Fibroblast of skin of back (primary cell): ENCODE measurements around the gene TPM1. TPM values are rescaled to one million over a fixed set of nuclear protein-coding genes. Genes with fewer than 3 reads are reported as not detected.
"Not testable (repeated sequence)": the region's sequence is repeated elsewhere in the genome, so short reads cannot be mapped to it uniquely, and the experiment has no call there.

ENCODE experiments used
- DNase-seq: peaks from one replicate; pipeline ENCODE4 v3.0.0-alpha.2; 2013
- polyA plus RNA-seq, 2 experiments: library from polyadenylated mRNA; unstranded; fragments of 120-200 nt; gene quantifications; one replicate each; pipeline ENCODE4 v1.2.1, GENCODE V29; 2013; ENCODE audit not compliant: insufficient read length in 2 of 2

Gene TPM1
- polyA plus RNA-seq (2013, experiment 1 of 2; ENCODE audit: insufficient read length), result 3,153 TPM
- polyA plus RNA-seq (2013, experiment 2 of 2; ENCODE audit: insufficient read length), result 5,083 TPM

DNA sequence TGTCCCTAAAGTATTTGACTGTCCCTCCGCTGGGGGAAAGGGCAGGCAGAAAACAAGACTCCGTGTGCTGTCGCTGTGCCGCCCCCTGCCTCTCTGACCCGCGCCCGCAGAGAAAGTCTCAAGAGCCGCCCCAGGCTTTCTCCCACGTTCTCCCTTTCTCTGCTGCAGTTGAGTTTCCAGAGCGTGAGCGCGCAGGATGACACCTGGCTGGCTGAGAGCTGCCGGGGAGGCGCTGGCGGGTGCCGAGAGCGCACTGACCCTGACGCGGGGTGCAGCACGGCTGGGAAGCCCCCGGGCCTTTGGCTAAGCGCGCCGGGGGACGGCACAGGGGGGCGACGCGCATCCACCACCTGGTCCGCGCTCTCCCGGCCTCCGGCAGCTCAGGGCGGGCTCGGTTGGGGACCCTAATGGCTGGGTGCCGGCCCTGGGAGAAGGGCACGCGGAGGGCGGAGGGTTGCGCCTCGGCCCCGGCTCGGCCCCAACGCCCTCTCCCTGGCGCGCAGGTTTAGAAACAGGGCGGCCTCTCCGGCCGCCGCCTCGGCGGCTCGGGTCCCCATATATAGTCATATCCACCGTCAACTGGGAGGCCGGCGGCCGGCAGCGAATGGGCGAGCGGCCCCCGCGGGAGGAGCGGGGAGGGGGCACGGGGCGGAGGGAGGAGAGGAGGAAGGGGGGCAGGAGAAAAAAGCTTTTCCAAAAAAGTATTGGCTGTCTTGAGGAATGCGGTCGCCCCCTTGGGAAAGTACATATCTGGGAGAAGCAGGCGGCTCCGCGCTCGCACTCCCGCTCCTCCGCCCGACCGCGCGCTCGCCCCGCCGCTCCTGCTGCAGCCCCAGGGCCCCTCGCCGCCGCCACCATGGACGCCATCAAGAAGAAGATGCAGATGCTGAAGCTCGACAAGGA lies at the start of gene TPM1:
Gene TPM1 (plus strand): TSS at position 774 of the 903 bp plus-strand sequence. CDS start 83 bp downstream, at position 857.
- peak; percentile 97 for DNase-seq

DNA sequence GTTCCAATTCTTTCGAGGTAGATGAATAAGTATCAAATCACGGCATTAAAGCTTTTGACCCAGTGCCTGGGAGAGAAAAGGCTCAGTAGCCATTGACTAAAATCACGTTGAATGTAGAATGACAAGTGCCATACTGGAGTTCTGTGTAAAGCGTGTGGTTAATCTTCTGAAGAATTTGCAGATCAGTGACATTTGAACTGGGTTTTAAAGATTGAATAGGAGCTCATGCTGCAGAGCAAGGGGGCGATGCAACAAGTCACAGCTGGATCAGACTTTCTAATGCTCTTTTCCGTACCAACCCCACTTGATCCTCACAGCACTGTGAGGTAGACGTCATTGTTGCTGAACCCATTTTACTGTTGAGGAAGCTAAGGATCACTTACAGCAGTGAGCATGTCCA lies 49.5 kb upstream of the TPM1 start:
- no peak for DNase-seq

DNA sequence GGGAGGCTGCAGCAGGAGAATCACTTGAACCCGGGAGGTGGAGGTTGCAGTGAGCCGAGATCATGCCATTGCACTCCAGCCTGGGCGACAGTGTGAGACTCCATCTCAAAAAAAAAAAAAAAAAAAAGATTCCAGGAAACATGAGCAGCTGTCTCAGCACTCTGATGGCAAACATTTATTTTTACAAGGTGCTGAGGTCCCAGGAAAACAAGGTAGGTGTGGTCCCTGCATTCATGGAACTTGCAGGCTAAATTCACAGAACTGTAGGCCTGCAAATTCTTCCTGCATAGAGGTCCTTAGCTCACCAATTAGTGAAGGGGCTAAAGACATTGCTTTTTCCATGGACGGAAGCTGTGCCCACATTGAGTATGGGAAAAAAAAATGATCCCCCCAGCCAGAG lies 48.9 kb upstream of the TPM1 start:
- not testable (repeated sequence) for DNase-seq

DNA sequence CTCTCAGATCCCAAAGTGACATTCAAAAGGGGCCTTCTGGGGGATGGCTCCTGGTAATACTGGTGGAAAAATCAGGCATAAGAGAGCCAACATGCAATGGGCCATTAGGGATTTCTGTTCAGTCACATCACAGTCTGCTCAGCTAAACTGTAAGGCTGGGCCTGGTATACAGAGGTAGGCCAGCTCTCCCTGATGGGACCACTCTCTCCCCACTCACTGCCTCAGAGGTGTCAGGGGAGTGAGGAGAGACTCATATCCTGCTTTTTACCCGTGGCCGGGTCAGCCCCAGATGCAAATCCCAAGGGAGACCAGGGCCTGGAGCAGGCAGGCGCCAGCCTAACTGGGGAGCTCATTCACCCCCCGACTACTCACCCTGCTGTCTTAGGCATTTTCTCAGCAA lies 48.1 kb upstream of the TPM1 start:
- DNase-seq, result no peak

DNA sequence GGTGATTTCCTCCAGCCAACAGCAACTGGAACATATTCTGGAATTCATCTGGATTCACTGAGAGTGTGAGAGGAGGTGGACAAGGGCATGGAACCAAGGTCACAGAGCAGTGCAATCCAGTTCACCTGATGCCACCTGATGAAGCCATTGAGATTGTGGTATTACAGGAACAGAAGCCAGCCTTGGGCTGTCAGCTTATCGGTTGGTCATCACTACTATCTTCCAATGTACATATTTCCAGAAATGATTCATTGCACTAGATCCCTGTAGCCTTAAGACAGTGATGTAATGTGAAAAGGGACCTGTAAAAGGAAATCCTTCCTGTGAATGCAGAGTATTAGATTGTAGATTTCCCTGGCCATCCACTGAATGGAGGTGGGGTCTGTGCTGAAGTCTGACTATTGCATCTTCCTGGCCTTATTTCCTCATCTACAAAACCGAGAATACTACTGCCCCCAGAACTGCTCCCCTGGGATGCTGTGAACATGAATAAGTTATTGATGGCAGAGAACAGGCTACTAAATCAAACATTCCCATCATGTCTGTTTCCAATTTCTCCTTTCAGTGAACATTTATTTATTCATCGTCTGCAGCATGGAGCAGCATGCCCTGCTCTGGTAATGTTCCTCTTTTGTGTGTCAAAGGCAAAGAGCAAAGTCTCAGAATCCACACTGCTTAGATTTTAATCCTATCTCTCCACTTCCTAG lies 47.4 kb upstream of the TPM1 start:
- peak; percentile 81 for DNase-seq

DNA sequence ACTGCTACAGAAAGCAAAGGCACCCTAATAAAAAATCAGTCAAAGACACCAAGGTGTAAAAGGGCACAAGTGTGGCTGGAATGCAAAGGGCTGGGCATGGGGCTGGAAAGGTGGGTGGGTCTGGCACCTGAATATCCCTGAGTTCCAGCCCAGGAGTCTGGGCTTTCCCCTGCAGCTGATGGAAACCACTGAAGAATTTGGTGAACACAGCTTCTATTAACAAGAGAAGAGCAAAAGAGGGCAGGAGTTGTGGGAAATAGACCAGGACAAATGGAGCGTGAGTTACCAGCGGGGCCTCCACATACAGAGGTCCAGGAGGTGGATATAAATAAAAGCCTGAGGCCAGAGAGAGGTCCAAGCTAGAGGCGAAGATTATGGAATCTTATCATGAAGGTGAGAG lies 45.1 kb upstream of the TPM1 start:
- no peak for DNase-seq

DNA sequence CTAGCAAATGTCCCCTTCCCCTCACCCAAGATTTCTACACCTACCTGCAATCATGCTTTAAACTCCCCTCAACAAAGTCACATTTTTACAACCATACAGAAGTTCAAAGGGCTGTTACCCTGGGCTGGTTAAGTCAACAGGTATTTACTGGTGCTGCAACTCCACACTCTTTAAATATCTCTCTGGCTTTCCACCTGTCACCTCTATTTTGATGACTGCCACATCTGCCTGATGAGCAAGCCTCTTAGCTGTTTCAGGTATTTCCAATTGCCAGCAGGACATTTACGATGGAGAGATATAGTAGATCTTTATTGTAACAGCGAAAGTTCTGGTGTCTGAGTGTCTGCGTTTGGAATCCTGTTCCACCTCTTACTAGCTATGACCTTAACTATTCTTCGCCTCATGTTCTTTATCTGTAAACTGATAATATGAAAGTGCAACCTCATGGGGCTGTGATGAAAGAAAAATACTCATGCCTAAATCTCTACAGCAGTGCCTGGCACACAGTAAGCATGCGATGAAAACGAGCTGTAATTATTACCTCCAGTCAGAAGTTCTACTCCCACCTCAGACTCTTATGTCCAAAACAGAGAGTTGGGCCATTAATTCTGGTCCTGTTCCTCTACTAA lies 44.2 kb upstream of the TPM1 start:
- no peak for DNase-seq

DNA sequence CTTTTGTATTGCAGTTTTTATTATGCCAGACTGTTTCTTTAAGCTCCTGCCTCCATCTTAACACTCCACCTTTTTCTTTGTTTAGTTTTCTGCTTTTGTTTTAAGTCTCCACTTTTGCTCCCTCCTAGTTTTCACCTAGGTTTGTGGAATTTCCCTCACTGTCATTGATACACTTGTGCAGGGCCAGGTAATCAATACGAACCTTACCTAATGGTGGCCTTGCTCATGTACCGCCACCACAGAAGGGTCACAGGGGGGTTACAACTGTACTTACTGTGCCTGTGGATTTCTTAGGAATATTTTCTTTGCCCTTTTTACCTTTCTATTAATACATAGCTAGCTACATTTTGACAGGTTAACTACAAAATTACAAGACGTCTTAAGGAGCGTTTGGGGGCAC lies 43.4 kb upstream of the TPM1 start:
- no peak for DNase-seq

DNA sequence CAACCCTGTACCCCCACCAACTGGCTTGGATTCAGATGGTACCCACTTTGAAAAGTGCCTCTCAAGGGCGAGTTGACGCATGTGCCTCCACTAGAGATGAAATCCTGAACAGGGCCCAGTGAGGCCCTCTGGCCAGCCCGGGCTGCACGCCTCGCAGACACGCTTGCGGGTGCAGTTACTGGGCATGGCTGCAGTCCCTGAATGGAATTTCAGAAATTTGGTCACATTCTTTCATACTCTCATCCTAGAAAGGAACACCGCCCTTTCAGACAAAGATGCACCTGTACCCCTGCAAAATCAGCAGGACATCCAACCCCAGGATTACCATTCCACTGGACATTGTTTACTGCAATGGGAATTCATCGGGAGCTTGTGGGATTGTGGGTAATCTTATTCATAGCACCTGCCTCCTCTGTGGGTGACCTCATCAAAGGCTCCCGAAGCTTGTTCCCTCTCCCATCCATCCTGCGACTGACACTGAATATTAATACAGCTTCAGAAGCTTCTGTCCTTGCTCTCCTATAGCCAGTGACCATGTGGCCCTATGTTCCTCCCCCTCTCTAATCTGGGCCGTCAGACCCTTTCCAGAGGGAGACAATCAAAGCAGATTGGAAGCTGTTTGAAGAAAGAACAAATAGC lies 42.5 kb upstream of the TPM1 start:
- no peak for DNase-seq

DNA sequence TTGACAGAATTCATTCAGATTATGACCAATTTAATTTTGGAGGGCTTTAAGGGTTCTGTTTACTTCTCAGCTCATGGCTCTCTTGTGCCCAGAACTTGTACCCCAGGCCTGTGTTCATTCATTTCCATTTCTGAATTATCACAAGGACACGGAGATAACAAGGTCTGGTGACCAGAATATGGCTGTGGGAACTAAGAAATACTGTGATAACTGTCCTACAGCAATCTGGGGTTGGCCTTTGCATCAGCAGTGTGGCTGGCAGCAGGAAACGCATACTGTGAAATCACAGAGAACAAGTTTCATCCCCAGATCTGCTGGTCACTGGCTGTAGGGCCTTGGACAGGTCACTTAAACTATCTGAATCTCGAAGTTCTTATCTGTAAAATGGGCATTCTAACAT lies 41.8 kb upstream of the TPM1 start:
- no peak for DNase-seq

DNA sequence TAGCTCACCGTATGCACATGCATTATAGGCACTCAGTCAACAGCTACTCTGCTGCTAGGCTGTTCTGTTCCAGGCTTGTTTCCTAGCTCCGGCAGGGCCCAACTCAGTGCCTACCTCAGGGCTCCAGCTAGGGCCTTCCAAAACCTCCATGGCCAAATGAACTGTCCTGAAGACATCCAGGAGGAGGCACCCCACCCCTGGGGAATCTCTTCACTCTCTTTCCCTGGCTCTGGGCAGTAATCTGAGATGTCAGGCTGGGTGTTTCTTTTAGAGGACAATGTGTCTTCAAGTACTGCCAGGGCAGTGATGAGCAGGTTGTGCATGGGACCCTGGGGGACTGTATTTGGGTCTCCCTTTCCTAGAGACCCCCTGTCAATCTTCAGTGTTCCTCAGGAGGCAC lies 38.3 kb upstream of the TPM1 start:
- DNase-seq, result no peak

DNA sequence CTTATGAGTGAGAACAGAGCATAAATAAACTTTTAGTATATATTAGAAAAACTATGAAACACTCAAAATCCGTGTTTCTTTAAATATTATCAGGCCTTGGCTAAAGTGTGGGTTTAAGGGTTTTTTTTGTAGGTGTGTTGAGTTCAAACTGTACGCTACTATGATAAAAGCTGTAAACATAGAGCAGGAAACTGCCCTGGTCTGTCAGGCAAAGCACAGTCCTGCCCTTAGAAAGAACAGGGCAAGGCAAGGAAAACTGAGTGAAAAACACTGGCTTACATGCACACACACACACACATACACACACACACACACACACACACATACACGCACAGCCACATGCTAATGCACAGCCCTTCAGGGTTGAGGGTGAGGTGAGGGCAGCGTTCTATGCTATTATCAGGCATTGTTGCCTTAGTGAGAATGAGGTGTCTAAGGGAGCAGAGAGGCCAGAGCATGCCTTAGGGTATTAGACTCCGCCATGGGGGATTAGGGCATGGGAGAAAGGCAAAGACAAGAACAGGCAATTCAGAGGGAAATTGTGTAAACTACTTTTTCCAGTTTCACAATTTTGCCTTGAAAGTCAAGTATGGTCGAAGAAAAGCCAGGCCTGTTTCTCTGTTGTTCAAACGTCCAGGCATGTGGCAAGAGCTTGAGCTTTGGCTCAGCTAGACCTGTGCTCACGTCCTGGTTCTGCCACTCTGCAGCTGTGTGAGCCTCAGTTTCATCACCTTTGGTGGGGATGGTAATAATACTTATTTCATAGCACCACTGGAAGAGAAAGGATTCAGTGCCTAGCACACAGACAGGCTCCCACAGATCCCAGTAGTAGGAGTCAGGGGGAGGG lies 36.3 kb upstream of the TPM1 start:
- DNase-seq, result no peak

DNA sequence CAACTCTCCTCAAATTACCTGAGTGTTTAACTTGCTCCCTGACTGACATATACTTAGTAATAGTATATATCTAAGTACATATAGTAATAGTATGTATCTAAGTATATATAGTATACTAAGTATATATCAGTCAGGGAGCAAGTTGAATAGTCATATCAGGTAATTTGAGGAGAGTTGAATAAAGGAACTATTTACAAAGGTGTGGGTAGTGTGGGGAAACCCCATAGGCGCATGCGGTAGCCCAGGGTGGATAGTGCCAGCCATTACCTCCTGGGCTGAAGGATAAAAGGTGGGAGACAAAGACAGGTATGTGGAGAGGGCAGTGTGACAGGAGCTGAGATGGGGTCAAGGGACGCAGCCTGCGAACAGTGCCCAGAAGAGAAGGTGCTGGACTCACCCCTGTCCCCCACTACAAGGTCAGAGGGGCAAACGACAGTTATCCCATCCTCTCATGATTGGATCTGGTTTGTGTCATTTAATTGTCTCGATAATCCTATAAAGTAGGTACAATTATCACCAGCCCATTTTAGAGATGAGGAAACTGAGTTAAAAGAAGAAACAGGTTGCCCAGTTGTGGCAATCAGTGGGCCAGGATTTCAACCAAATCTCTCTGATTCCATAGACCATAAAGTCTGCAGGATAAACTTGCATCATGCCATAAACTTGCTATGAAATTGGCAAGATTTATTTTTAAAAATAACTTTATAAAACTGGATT lies 34.1 kb upstream of the TPM1 start:
- no peak for DNase-seq

DNA sequence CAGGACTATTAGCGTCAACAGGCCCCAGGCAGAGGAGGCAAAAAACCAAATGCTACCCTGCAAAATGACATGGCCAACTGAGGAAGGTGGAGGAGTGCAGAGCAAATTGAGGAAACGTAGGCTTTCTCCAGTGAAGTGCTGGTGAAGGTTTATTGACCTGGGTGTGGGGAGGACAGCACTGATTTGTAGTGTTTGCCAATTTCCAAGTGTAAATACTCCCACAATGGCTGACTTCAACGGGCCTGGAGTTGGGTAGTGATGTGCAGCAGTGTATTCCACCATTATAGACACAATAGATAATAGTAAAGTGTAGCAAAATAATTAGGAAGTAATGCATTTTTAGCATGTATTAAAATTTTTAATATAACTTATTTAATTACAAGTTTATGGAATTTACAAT lies 32.2 kb upstream of the TPM1 start:
- DNase-seq, result no peak

DNA sequence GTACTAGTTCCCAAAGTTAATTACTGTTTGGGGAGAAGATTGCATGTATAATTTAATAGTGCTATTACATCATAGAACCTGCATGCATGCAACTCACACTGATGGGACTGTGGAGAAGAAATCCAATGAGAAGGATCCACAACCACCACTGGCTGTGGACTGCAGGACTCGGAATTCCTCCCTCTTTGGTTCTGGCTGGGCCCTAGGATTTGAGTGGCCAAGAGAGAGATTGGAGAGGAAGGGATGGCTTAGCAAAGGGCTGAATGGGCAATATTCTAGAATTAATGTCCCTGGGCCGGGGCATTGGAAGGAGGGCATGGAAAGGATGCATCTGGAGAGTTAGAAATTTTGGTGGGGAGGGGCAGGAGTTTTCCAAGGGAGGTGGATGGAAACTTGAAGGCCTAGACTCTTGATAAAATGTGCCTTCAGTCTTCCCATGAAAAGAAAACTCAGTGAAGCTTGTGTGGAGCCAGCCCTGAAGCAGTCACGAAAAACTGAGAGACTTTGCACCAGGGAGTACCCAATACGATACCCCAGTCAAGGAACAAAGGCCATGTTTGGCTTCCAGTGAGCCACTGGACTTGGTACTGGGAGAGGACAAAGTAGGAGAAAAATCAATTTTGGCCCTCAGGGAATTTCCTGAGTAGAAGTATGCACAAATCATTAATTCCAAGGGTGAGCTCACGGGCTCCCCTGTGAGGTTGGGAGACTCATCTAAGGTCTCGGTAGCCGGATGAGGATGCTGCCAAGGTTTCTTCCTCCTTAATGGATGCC lies 31.4 kb upstream of the TPM1 start:
- DNase-seq, result no peak

DNA sequence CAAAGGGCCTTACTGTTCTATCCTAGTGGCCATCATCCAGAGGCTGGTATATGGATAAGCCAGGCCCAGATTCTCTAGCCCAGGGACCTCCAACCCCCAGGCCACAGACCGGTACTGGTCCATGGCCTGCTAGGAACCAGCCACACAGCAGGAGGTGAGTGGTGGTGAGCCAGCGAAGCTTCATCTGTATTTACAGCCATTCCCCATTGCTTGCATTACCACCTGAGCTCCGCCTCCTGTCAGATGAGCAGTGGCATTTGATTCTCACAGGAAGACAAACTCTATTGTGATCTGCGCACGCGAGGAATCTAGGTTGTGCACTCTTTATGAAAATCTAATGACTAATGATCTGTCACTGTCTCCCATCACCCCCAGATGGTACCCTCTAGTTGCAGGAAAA lies 30.1 kb upstream of the TPM1 start:
- no peak for DNase-seq

DNA sequence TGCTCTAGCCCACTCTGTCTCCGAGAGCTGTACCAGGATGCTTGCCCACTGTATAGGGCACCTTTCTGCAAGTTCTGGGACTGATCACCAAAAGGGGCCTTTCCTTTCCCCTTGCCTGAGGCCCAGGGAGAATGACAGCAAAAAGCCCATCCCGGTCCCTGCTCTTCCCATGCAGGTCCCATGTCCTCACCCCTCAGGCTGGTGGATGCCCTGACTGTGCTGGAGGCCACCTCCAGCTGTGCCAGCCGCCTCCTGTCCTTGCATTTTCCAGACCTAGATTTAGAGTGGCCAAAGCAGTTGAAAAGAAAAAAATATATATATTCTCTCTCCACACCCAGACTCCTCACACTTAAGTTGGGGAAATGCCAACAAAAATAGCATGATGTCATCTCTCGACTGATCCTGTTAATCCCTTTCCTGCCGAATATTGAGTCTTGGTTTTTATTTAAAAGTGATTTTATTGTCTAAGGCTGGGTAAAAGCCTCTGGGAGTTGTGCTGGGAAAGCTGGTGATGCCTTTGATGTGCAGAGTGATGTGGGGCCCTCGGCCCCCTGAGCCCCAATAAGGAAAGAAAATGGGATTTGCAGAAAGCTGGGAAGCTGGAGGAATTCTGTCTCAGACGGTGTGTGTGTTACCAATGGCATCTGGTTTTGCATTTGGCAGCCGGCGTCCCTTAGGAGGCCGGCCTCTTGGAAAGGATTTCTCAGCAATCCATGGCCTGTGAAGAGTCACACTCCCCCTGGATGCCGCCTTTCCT lies 29.3 kb upstream of the TPM1 start:
- peak; percentile 96 for DNase-seq

DNA sequence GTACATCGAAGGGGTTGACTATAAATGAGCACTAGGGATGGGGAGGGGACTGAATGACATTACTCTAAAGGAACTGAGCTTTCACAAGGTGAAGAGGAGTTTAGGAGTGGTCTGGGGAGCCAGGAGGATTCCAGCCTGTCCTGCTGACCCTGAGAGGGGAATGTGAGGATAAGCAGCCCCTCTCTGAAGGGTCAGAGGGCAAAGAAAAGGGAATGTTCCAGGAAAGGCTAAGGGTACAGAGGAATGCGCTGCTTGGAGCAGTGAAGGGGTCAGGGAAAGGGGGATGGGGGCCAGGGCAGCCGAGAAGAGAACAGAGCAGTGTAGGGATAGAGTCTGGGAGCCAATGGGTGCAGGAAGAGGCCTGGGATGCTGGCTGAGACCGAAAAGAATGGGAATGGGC lies 28.0 kb upstream of the TPM1 start:
- DNase-seq, result no peak

DNA sequence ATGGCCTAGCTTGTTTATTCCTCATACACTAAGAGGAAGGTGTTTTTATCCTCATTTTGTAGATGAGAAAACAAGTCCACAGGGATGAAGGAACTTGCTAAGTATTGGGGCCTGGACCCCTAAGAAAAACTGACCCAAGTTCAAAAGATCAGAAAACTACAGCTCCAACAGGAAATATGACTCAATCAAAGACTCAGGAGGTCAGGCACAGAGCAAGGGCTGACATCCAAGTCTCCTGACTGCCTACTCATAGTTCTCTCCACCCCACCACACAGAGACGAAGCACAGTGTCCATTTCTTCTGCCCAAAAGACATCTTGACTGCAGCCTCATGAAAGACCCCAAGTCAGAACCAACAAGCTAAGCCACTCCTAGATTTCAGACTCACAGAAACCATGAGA lies 26.9 kb upstream of the TPM1 start:
- peak; percentile 73 for DNase-seq

DNA sequence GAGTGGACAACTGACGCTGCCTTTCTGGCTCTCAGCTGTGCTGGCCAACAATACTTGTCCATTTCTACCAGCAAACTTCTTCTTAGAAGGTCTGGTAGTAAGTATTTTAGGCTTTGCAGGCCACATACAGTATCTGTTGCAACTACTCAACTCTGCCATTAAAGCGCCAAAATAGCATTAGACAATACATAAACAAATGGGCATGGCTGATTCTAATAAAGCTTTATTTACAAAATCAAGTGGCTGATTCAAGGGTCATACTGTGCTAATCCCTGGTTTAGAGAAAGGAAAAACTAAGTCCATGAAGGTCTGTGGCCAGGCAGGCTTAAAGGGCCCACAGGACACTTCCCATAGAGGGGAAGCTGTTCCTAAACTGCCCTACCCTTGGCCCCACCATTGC lies 26.3 kb upstream of the TPM1 start:
- no peak for DNase-seq
